NCI-H2029 (cell line): ENCODE results near the gene MTFR1L.

ENCODE experiments used
- DNase-seq: peaks from one replicate; lab custom pipeline; 2025; lab: John Stamatoyannopoulos, UW

Gene MTFR1L

DNA sequence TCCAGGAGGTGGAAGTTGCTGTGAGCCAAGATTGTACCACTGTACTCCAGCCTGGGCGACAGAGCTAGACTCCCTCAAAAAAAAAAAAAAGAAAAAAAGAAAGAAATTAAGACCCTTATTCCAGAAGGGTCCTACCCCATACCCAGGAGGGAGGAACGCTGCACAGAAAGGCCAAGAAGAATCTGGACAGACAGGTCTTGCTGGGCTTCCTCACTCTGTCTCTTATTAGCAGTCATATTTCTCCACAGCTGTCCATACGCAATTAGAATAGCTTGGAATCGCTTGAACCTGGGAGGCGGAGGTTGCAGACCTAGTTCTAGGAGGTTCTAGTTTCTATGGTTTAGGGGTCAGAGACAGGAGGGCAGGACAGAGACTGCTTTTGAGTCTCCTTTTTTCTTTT lies 58.9 kb downstream of the MTFR1L start:
- DNase-seq: no peak

DNA sequence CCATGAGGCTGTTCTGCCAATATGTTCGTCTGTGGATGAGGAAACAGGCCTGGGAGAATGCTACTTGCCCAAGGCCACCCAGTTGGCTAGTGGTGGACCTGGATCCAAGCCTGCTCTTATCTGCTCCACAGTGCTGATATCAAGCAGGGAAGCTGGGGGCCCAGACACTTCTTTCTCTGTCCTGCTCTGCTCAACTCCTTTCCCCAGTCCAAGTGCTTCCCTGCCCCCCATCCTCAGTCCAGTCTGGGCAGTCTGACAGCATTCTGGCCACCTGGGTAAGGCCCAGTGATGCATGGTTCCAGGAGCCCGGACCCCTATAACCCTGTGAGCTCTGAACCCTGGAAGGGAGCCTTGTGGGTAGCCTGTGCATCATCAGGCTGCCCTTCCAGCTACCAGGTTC lies 59.9 kb downstream of the MTFR1L start:
- DNase-seq: no peak

DNA sequence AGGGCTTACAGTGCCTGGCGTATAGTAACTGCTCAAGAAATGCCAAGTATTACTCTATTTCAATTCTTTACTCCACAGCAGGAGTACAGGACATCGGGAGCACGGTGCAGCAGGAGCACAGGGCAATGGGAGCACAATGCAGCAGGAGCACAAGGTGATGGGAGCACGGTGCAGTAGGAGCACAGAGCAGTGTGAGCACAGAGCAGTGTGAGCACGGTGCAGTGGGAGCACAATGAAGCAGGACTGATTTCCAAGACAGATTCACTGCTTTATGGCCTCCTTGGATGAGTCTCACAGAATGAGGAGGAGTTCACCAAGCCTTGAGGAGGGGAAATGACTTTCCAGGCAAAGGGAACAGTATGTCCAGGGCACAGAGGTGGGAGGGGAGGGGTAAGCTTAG lies 60.8 kb downstream of the MTFR1L start:
- DNase-seq: no peak

DNA sequence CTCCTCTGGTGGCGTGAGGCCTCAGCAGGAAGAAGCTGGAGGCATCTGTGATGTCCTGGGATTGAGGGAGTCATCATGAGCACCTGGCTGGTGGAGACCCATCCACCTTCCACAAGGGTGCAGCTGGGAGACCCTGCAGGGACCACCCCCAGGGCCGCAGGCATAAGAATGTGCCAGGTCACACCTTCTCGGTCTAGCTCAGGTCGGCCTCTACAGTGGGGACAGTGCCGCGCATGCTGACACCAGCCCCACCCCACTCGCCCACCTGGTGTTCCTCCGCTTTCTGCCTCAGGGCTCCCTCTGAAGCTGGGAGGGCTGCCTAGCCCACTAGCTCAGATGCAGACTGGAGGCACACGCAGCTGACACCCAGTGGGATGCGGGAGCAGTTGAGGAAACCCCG lies 61.5 kb downstream of the MTFR1L start:
- DNase-seq: no peak
